Measurements from ENCODE around the gene SEMA4B. TPM values are rescaled to one million over a fixed set of nuclear protein-coding genes. Genes with fewer than 3 reads are reported as not detected.
A peak's percentile ranks its signal among the peaks of the same experiment; 100 is the strongest.

SEMA4B gene
- total and polyA plus RNA-seq, 2 donors from 2014 or later, result 28.7 to 190 TPM

- intact Hi-C loops (cut with DNase I), result no loop called here
- H3K4me3 ChIP-seq (ENCODE audit: low read length in 3 of 3), result peak overlapping the region in 2 of 3 donors; percentile 56 to 71
- peaks cover 0 to 26% (median 13%) of the 10 kb centered on the region in 3 donors for H3K36me3 ChIP-seq (ENCODE audit: control insufficient read depth in 2 of 3, insufficient read depth in 3 of 3, low read length in 3 of 3)
- TF ChIP-seq CTCF (IDR thresholded peaks at IDR 0.05; ENCODE audit: borderline replicate concordance, extremely low read depth, insufficient read depth), result no peak
- peak in 2 of 5 donors; percentile 34 to 37 for DNase-seq
- H3K27ac ChIP-seq (ENCODE audit: low read depth in 2 of 2, low read length in 2 of 2), result peak overlapping the region in 1 of 2 donors; percentile 61
- FAIRE-seq, result no peak
- no peaks in the 10 kb centered on the region for H3K27me3 ChIP-seq (ENCODE audit: control insufficient read depth, insufficient read depth, low read length)
- no peaks in the 10 kb centered on the region for H3K9me3 ChIP-seq (ENCODE audit: control insufficient read depth in 2 of 3, insufficient read depth in 1 of 3, low read length in 3 of 3)
- peaks cover 0 to 33% (median 23%) of the 10 kb centered on the region in 3 donors for H3K4me1 ChIP-seq (ENCODE audit: control insufficient read depth in 2 of 3, insufficient read depth in 2 of 3, low read depth in 1 of 3, low read length in 3 of 3)
- H3K9ac ChIP-seq (ENCODE audit: low read length in 3 of 3), result peak overlapping the region in 1 of 3 donors; percentile 41
Measured at GRCh38 chr15:90232196-90232595, 31.1 kb downstream of the SEMA4B start.

DNA sequence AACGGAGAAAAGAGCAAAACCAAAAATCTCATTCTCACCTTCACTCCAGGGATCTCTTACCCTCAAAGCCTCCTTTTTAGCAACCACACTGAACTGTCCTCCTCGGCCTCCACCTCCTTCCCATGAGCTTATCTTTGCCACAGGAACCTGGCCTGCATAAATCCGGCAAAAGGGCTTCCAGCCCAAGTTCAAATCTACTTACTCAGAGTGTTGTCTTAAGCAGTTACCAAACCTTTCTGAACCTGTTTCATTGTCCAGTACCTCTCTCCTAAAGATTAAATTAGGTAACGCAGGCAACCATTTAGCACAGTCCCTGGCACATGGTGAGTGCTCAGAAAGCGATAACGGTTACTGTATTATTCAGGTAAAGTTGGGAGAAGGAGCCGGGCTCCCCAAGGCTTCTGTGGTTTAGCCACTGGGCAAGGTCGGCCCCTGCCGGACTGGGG, 31.8 kb downstream of the SEMA4B start:
- no peak for TF ChIP-seq CTCF (IDR thresholded peaks at IDR 0.05; ENCODE audit: borderline replicate concordance, extremely low read depth, insufficient read depth)
- Histone ChIP-seq H3K4me3 (ENCODE audit: low read length in 3 of 3) (peak overlapping the region; percentile 45 to 71 (median 56)), H3K9ac (ENCODE audit: low read length in 3 of 3) (peak overlapping the region; percentile 16 to 83 (median 45)), H3K9me3 (ENCODE audit: control insufficient read depth in 2 of 3, insufficient read depth in 1 of 3, low read length in 3 of 3) (no peaks in the 10 kb centered on the region), H3K27ac (ENCODE audit: low read depth in 2 of 2, low read length in 2 of 2) (peak overlapping the region; percentile 89 to 97), H3K27me3 (ENCODE audit: control insufficient read depth, insufficient read depth, low read length) (no peaks in the 10 kb centered on the region), H3K36me3 (ENCODE audit: control insufficient read depth in 2 of 3, insufficient read depth in 3 of 3, low read length in 3 of 3) (peaks cover 0 to 24% (median 13%) of the 10 kb centered on the region in 3 donors), H3K4me1 (ENCODE audit: control insufficient read depth in 2 of 3, insufficient read depth in 2 of 3, low read depth in 1 of 3, low read length in 3 of 3) (peaks cover 0 to 33% (median 23%) of the 10 kb centered on the region in 3 donors)
- DNase-seq, result peak in 1 of 5 donors; percentile 61
- intact Hi-C loops (cut with DNase I), result no loop called here
- FAIRE-seq, result no peak

DNA sequence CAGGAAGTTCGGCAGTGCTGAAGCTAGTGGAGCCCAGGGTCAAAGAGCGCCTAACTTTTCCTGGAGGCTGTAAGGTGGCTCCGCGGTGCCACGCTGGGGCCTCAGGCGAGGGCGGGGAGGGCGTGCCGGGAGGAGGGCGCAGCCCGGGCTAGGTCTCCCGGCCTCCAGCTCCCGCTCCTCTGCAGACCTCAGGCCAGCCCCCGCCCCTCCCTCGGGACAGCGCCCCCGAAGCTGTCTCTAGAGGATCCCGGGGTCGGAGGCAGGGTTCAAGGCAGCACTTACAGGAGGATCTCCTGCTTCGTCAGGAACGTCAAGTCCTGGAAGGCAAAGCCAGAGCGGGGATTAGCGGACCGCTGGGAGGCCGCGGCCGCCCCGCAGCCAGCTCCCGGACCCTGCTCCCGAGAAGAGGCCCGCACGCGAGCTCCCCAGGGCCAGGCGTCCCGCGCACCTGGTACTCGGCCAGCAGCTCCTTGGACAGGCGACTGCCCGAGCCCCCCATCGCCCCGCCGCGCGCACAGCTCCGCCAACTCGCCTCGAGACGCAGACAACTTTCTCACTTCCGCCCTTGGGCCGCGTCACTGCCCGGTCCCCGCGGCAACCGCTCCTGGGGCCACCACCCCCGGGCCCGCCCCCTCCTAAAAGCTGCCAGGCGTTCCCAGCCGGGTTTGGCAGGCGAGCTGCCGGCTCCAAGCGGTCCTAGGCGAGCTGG, 32.4 kb downstream of the SEMA4B start, which contains the start of gene CIB1:
Gene CIB1 (minus strand): TSS at position 555 of the 709 bp plus-strand sequence. CDS start 56 bp downstream, at position 499.
- intact Hi-C loops (cut with DNase I), result no loop called here
- no peak for FAIRE-seq
- peak; percentile 97 to 99 (median 98) for DNase-seq
- peak; percentile 41 for TF ChIP-seq CTCF (IDR thresholded peaks at IDR 0.05; ENCODE audit: borderline replicate concordance, extremely low read depth, insufficient read depth)
- peak within 1 kb of the TSS; percentile 68 to 83 (median 79) for H3K9ac ChIP-seq (ENCODE audit: low read length in 3 of 3)
- H3K4me1 ChIP-seq (ENCODE audit: control insufficient read depth in 2 of 3, insufficient read depth in 2 of 3, low read depth in 1 of 3, low read length in 3 of 3), result peaks cover 0 to 33% (median 23%) of the 10 kb centered on the region in 3 donors
- H3K9me3 ChIP-seq (ENCODE audit: control insufficient read depth in 2 of 3, insufficient read depth in 1 of 3, low read length in 3 of 3), result no peaks in the 10 kb centered on the region
- peak within 1 kb of the TSS; percentile 71 to 86 (median 83) for H3K4me3 ChIP-seq (ENCODE audit: low read length in 3 of 3)
- no peaks in the 10 kb centered on the region for H3K27me3 ChIP-seq (ENCODE audit: control insufficient read depth, insufficient read depth, low read length)
- H3K36me3 ChIP-seq (ENCODE audit: control insufficient read depth in 2 of 3, insufficient read depth in 3 of 3, low read length in 3 of 3), result peaks cover 0 to 23% (median 15%) of the 10 kb centered on the region in 3 donors
- peak within 1 kb of the TSS; percentile 89 to 97 for H3K27ac ChIP-seq (ENCODE audit: low read depth in 2 of 2, low read length in 2 of 2)
